A673 (cell line): ENCODE results near the gene PFKP. TPM values are rescaled to one million over a fixed set of nuclear protein-coding genes. Genes with fewer than 3 reads are reported as not detected.

ENCODE experiments used
- BruUV-seq: library from RNA; stranded (reverse); fragments of 400-500 nt; replicated peaks from 2 replicates; lab custom pipeline; 2021; lab: Mats Ljungman, UMichigan
- CTCF ChIA-PET: fragments of 300-600 bp; sonication (Branson Sonifier 250); formaldehyde crosslinking; loops from one replicate; lab custom pipeline; 2022; ENCODE audit warnings: antibody characterized with exemption; lab: Charles Lee
- POLR2A ChIA-PET: fragments of 300-600 bp; sonication (Branson Sonifier 250); formaldehyde crosslinking; loops from one replicate; lab custom pipeline; 2022; ENCODE audit warnings: antibody characterized with exemption; ENCODE audit not compliant: low non-redundant PET; lab: Charles Lee
- DNase-seq: peaks from one replicate; pipeline ENCODE4 v3.0.0-alpha.2; 2015; ENCODE audit warnings: low spot score
- H3K27ac ChIP-seq: fragments of 200-600 bp; sonication (generic); 2 replicates; pipeline ENCODE4 v1.5.1; 2016; ENCODE audit warnings: mixed run types, low read depth, mild to moderate bottlenecking, mixed read lengths, antibody characterized with exemption, low read length; ENCODE audit not compliant: poor library complexity, severe bottlenecking
- H3K27me3 ChIP-seq: fragments of 200-600 bp; sonication (generic); replicated peaks from 2 replicates; pipeline ENCODE4 v1.6.1; 2017; ENCODE audit warnings: mixed run types, low read depth, mild to moderate bottlenecking, mixed read lengths, antibody characterized with exemption, low read length; ENCODE audit not compliant: insufficient read depth, poor library complexity
- H3K36me3 ChIP-seq: fragments of 200-600 bp; sonication (generic); 2 replicates; pipeline ENCODE4 v1.6.1; 2016; ENCODE audit warnings: mixed run types, mild to moderate bottlenecking, mixed read lengths, antibody characterized with exemption, low read length; ENCODE audit not compliant: insufficient read depth, poor library complexity, severe bottlenecking
- H3K4me1 ChIP-seq: fragments of 200-600 bp; sonication (generic); 2 replicates; pipeline ENCODE4 v1.6.1; 2017; ENCODE audit warnings: mixed run types, mild to moderate bottlenecking, mixed read lengths, antibody characterized with exemption, low read length; ENCODE audit not compliant: insufficient read depth, poor library complexity, severe bottlenecking
- H3K4me3 ChIP-seq: fragments of 200-600 bp; sonication (generic); 2 replicates; pipeline ENCODE4 v1.5.1; 2016; ENCODE audit warnings: low read depth, mixed run types, mild to moderate bottlenecking, mixed read lengths, low read length; ENCODE audit not compliant: poor library complexity, severe bottlenecking
- H3K9me3 ChIP-seq: fragments of 200-600 bp; sonication (generic); 2 replicates; pipeline ENCODE4 v1.6.1; 2016; ENCODE audit warnings: mixed run types, low read depth, mild to moderate bottlenecking, mixed read lengths, antibody characterized with exemption, low read length; ENCODE audit not compliant: poor library complexity, severe bottlenecking
- CTCF ChIP-seq: fragments of 300-800, 200-600 bp; sonication (generic); conservative IDR thresholded peaks from 2 replicates; pipeline ENCODE4 v1.5.1; 2017; ENCODE audit warnings: low read depth, mild to moderate bottlenecking, antibody characterized with exemption, low read length, moderate library complexity, mixed read lengths
- EZH2 ChIP-seq: fragments of 200-600 bp; sonication (generic); IDR thresholded peaks from 2 replicates; pipeline ENCODE4 v1.6.1; 2017; ENCODE audit warnings: borderline replicate concordance, low read depth, mild to moderate bottlenecking, mixed read lengths, antibody characterized with exemption, low read length; ENCODE audit not compliant: poor library complexity, severe bottlenecking
- intact Hi-C: fragments of 100-400 bp; cut with micrococcal nuclease; formaldehyde crosslinking; loops from one replicate; pipeline ENCODE4 v1.10.0; 2022; ENCODE audit not compliant: unreplicated experiment
- total RNA-seq: library from RNA; stranded (reverse); gene quantifications from 2 replicates; pipeline ENCODE4 v1.2.3, GENCODE V29; 2021

PFKP gene
- total RNA-seq, 1 experiment from 2014 or later = 232 TPM

GRCh38 chr10:3141351-3142005, 74.1 kb downstream of the PFKP start:
- TF ChIP-seq CTCF (no peak), EZH2 (no peak)
- no TSS peak for BruUV-seq
- POLR2A ChIA-PET = no interaction called here
- DNase-seq = no peak
- CTCF ChIA-PET = no interaction called here
- Histone ChIP-seq H3K36me3 (peaks cover 83% of the 10 kb centered on the region), H3K4me1 (no peaks in the 10 kb centered on the region), H3K27ac (no peak overlapping the region), H3K27me3 (no peaks in the 10 kb centered on the region), H3K4me3 (no peak overlapping the region), H3K9me3 (no peaks in the 10 kb centered on the region)
- intact Hi-C loops = no loop called here

- POLR2A ChIA-PET = no interaction called here
- DNase-seq = no peak
These were observed 75.0 kb downstream of the PFKP start for GRCh38 chr10:3142146-3142875.

GRCh38 chr10:3143366-3143765, 76.0 kb downstream of the PFKP start:
- ChIA-PET CTCF (no interaction called here), POLR2A (no interaction called here)
- no peak for TF ChIP-seq CTCF
- TF ChIP-seq EZH2 = no peak
- intact Hi-C loops = no loop called here
- Histone ChIP-seq H3K9me3 (no peaks in the 10 kb centered on the region), H3K4me3 (no peak overlapping the region), H3K4me1 (no peaks in the 10 kb centered on the region), H3K27ac (no peak overlapping the region), H3K36me3 (peaks cover 82% of the 10 kb centered on the region), H3K27me3 (no peaks in the 10 kb centered on the region)
- BruUV-seq = no TSS peak
- no peak for DNase-seq

More at GRCh38 chr10:3142146-3142875, 75.0 kb downstream of the PFKP start:
- intact Hi-C loops = no loop called here
- Histone ChIP-seq H3K27me3 (no peaks in the 10 kb centered on the region), H3K36me3 (peaks cover 83% of the 10 kb centered on the region), H3K4me3 (no peak overlapping the region), H3K27ac (no peak overlapping the region), H3K9me3 (no peaks in the 10 kb centered on the region), H3K4me1 (no peaks in the 10 kb centered on the region)
- no TSS peak for BruUV-seq
- CTCF ChIA-PET = no interaction called here
- TF ChIP-seq CTCF (no peak), EZH2 (no peak)
